ENCODE data around the gene RYR1.
"Not testable (repeated sequence)": the region's sequence is repeated elsewhere in the genome, so short reads cannot be mapped to it uniquely, and the experiment has no call there.

RYR1 gene

DNA sequence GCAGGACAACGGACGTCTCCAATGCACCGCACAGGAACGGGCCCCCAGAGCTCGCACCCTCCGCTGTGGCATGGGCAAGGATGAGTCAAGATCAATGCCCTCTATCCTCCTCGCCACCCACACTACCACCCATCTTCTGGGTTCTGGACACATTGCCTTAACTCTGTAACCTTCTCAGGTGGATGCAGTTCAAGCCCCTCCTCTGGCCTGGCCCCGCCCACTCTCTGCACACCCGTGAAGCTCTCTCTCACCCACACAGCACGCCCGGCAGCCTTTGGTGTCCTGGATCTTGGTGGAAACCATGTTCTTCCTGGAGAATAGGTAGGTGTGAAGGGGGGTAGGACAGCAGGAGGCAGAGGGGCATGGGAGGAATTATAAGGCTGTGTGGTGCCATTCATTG lies 163.6 kb downstream of the RYR1 start:
- TF ChIP-seq CTCF (IDR thresholded peaks at IDR 0.05; ENCODE audit: low read depth, low read length) (no peak), POLR2A (IDR thresholded peaks at IDR 0.05; ENCODE audit: extremely low read depth, insufficient read length) (no peak), MAX (IDR thresholded peaks at IDR 0.05; ENCODE audit: low read depth, low read length) (no peak), MYC (IDR thresholded peaks at IDR 0.05; ENCODE audit: low read depth, low read length) (no peak)
- no peak for DNase-seq (ENCODE audit: low read depth)
- H3K4me3 ChIP-seq (ENCODE audit: low read depth, low read length): no peak overlapping the region

- no peak for DNase-seq (ENCODE audit: low read depth)
- no peak overlapping the region for H3K4me3 ChIP-seq (ENCODE audit: low read depth, low read length)
- no peak for TF ChIP-seq CTCF (IDR thresholded peaks at IDR 0.05; ENCODE audit: low read depth, low read length)
- no peak for TF ChIP-seq MYC (IDR thresholded peaks at IDR 0.05; ENCODE audit: low read depth, low read length)
- TF ChIP-seq POLR2A (IDR thresholded peaks at IDR 0.05; ENCODE audit: extremely low read depth, insufficient read length): no peak
These were observed 166.2 kb downstream of the RYR1 start for GRCh38 chr19:38599722-38600121.

GRCh38 chr19:38602856-38603255 lies 169.4 kb downstream of the RYR1 start:
- not testable (repeated sequence) for H3K4me3 ChIP-seq (ENCODE audit: low read depth, low read length); DNase-seq (ENCODE audit: low read depth)

DNA sequence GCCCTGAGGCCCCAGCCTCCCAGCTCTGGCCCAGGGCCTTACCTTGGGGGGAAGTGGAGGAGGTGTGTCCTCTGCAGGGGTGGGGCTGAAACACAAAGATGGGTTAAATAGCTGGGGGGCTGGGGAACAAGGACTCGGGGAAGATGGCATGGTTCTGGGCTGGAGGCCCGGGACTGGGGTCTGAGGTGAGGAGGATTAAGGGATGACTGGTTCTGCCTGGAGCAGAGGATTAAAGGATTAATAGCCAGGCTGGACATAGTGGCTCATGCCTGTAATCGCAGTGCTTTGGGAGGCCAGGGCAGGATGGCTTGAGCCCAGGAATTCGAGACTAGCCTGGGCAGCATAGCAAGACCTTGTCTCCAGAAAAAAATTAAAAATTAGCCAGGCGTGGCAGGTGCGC lies 172.6 kb downstream of the RYR1 start:
- DNase-seq (ENCODE audit: low read depth): no peak
- TF ChIP-seq POLR2A (IDR thresholded peaks at IDR 0.05; ENCODE audit: extremely low read depth, insufficient read length) (no peak), CTCF (IDR thresholded peaks at IDR 0.05; ENCODE audit: low read depth, low read length) (no peak)
- no peak overlapping the region for H3K4me3 ChIP-seq (ENCODE audit: low read depth, low read length)

DNA sequence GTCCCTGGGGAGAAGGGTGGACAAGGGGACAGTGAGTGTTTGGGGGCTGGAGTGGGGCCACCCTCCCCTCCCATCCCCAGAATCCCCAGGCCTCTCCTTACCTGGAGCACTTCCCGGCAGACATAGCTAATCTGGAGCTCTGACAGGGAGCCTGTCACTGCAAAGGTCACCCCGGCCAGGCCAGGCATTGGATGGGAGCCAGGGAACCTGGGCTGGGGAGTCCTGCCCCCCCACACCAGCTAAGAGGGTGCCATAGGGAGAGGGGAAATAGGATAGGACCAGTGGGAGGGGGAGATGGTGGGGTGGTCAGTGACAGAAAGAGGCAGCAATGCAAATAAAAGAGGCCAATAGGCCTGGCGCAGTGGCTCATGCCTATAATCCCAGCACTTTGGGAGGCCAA lies 180.8 kb downstream of the RYR1 start:
- no peak for DNase-seq (ENCODE audit: low read depth)
- H3K4me3 ChIP-seq (ENCODE audit: low read depth, low read length): no peak overlapping the region
- TF ChIP-seq POLR2A (IDR thresholded peaks at IDR 0.05; ENCODE audit: extremely low read depth, insufficient read length) (no peak), CTCF (IDR thresholded peaks at IDR 0.05; ENCODE audit: low read depth, low read length) (no peak), MYC (IDR thresholded peaks at IDR 0.05; ENCODE audit: low read depth, low read length) (no peak), MAX (IDR thresholded peaks at IDR 0.05; ENCODE audit: low read depth, low read length) (no peak)

GRCh38 chr19:38615007-38615581 lies 181.6 kb downstream of the RYR1 start:
- TF ChIP-seq MYC (IDR thresholded peaks at IDR 0.05; ENCODE audit: low read depth, low read length): no peak
- no peak for TF ChIP-seq CTCF (IDR thresholded peaks at IDR 0.05; ENCODE audit: low read depth, low read length)
- TF ChIP-seq MAX (IDR thresholded peaks at IDR 0.05; ENCODE audit: low read depth, low read length): no peak
- TF ChIP-seq POLR2A (IDR thresholded peaks at IDR 0.05; ENCODE audit: extremely low read depth, insufficient read length): no peak
- H3K4me3 ChIP-seq (ENCODE audit: low read depth, low read length): no peak overlapping the region

More at GRCh38 chr19:38615007-38615581, 181.6 kb downstream of the RYR1 start:
- no peak for DNase-seq (ENCODE audit: low read depth)
